ENCODE results near the gene KIF5A.
"Not testable (repeated sequence)": the region's sequence is repeated elsewhere in the genome, so short reads cannot be mapped to it uniquely, and the experiment has no call there.

KIF5A gene

GRCh38 chr12:57613427-57614109 is 63.7 kb downstream of the KIF5A start:
- DNase-seq (ENCODE audit: low read depth), result no peak
- TF ChIP-seq CTCF (IDR thresholded peaks at IDR 0.05; ENCODE audit: low read length, missing control alignments), result no peak
- no peak overlapping the region for H3K4me3 ChIP-seq (replicated peaks; ENCODE audit: low read depth, low read length)

GRCh38 chr12:57614178-57614947 is 64.5 kb downstream of the KIF5A start:
- no peak for DNase-seq (ENCODE audit: low read depth)
- H3K4me3 ChIP-seq (replicated peaks; ENCODE audit: low read depth, low read length), result no peak overlapping the region

GRCh38 chr12:57614948-57615500 is 65.2 kb downstream of the KIF5A start:
- no peak for TF ChIP-seq CTCF (IDR thresholded peaks at IDR 0.05; ENCODE audit: low read length, missing control alignments)
- no peak for DNase-seq (ENCODE audit: low read depth)
- no peak overlapping the region for H3K4me3 ChIP-seq (replicated peaks; ENCODE audit: low read depth, low read length)

More at GRCh38 chr12:57614178-57614947, 64.5 kb downstream of the KIF5A start:
- no peak for TF ChIP-seq CTCF (IDR thresholded peaks at IDR 0.05; ENCODE audit: low read length, missing control alignments)

GRCh38 chr12:57615637-57616036 is 65.8 kb downstream of the KIF5A start:
- DNase-seq (ENCODE audit: low read depth), result no peak
- TF ChIP-seq CTCF (IDR thresholded peaks at IDR 0.05; ENCODE audit: low read length, missing control alignments), result no peak
- H3K4me3 ChIP-seq (replicated peaks; ENCODE audit: low read depth, low read length), result no peak overlapping the region

- no peak overlapping the region for H3K4me3 ChIP-seq (replicated peaks; ENCODE audit: low read depth, low read length)
- peak; percentile 31 for DNase-seq (ENCODE audit: low read depth)
- no peak for TF ChIP-seq CTCF (IDR thresholded peaks at IDR 0.05; ENCODE audit: low read length, missing control alignments)
Observed at GRCh38 chr12:57616383-57617101, 66.7 kb downstream of the KIF5A start.

- TF ChIP-seq CTCF (IDR thresholded peaks at IDR 0.05; ENCODE audit: low read length, missing control alignments), result no peak
- no peak for DNase-seq (ENCODE audit: low read depth)
- H3K4me3 ChIP-seq (replicated peaks; ENCODE audit: low read depth, low read length), result no peak overlapping the region
Observed at GRCh38 chr12:57617942-57618341, 68.1 kb downstream of the KIF5A start.

- not testable (repeated sequence) for DNase-seq (ENCODE audit: low read depth); H3K4me3 ChIP-seq (replicated peaks; ENCODE audit: low read depth, low read length)
Observed at GRCh38 chr12:57618431-57618830, 68.6 kb downstream of the KIF5A start.

Measured in fibroblast of pulmonary artery (primary cell).